Loucy (cell line): ENCODE measurements around the gene IRAK1.
A peak's percentile ranks its signal among the peaks of the same experiment; 100 is the strongest.

Experiments used
- H2AFZ ChIP-seq: fragments of 200-600 bp; sonication (generic); 2 replicates; pipeline ENCODE4 v1.6.0; 2016; ENCODE audit warnings: antibody characterized with exemption, mild to moderate bottlenecking, low read length, moderate library complexity
- H3F3A ChIP-seq: fragments of 200-600 bp; 2 replicates; pipeline ENCODE4 v1.6.0; 2016; ENCODE audit warnings: antibody characterized with exemption, low read depth, mild to moderate bottlenecking
- H3K27me3 ChIP-seq: fragments of 200-600 bp; sonication (generic); 2 replicates; pipeline ENCODE4 v1.6.1; 2014; ENCODE audit warnings: low read length, mild to moderate bottlenecking; ENCODE audit not compliant: insufficient read depth, poor library complexity, severe bottlenecking
- H3K36me3 ChIP-seq: fragments of 200-600 bp; sonication (generic); 2 replicates; pipeline ENCODE4 v1.6.1; 2016; ENCODE audit warnings: low read length; ENCODE audit not compliant: insufficient read depth
- H3K4me1 ChIP-seq: fragments of 200-600 bp; sonication (generic); 2 replicates; pipeline ENCODE4 v1.5.1; 2014; ENCODE audit warnings: low read length, mild to moderate bottlenecking; ENCODE audit not compliant: insufficient read depth, poor library complexity, severe bottlenecking
- H3K4me2 ChIP-seq: fragments of 200-600 bp; sonication (generic); 2 replicates; pipeline ENCODE4 v1.6.0; 2014; ENCODE audit warnings: antibody characterized with exemption, low read length, low read depth, mild to moderate bottlenecking; ENCODE audit not compliant: poor library complexity, severe bottlenecking
- H3K4me3 ChIP-seq: fragments of 200-600 bp; sonication (generic); 2 replicates; pipeline ENCODE4 v1.5.1; 2014; ENCODE audit warnings: low read length, mild to moderate bottlenecking, mixed read lengths; ENCODE audit not compliant: poor library complexity, severe bottlenecking
- H3K79me2 ChIP-seq: fragments of 200-600 bp; sonication (generic); 2 replicates; pipeline ENCODE4 v1.6.1; 2014; ENCODE audit warnings: low read length; ENCODE audit not compliant: insufficient read depth
- H3K9ac ChIP-seq: fragments of 200-600 bp; sonication (generic); 2 replicates; pipeline ENCODE4 v1.6.0; 2014; ENCODE audit warnings: mild to moderate bottlenecking, low read depth, low read length, moderate library complexity; ENCODE audit not compliant: poor library complexity, severe bottlenecking
- H3K9me2 ChIP-seq: fragments of 200-600 bp; sonication (generic); replicated peaks from 2 replicates; pipeline ENCODE4 v1.6.1; 2016; ENCODE audit warnings: low read depth, low read length, mixed read lengths
- H3K9me3 ChIP-seq: fragments of 200-600 bp; sonication (generic); 2 replicates; pipeline ENCODE4 v1.6.1; 2014; ENCODE audit warnings: mild to moderate bottlenecking, antibody characterized with exemption, low read length, low read depth; ENCODE audit not compliant: insufficient read depth
- H4K20me1 ChIP-seq: fragments of 200-600 bp; sonication (generic); 2 replicates; pipeline ENCODE4 v1.6.0; 2014; ENCODE audit warnings: antibody characterized with exemption, low read length, mild to moderate bottlenecking; ENCODE audit not compliant: insufficient read depth, poor library complexity, severe bottlenecking
- EZH2phosphoT487 ChIP-seq: fragments of 200-600 bp; IDR thresholded peaks from 2 replicates; pipeline ENCODE4 v1.6.1; 2018; ENCODE audit warnings: antibody characterized with exemption, mild to moderate bottlenecking, moderate library complexity, borderline replicate concordance
- TF ChIP-seq, protein P1 (sequence below): fragments of 200-600 bp; sonication (generic); conservative IDR thresholded peaks from 2 replicates; pipeline ENCODE4 v1.5.1; 2014; ENCODE audit warnings: mild to moderate bottlenecking, antibody characterized with exemption, low read length

The IRAK1 gene

GRCh38 chrX:154019633-154020528 is at the start of gene IRAK1:
IRAK1 (minus strand) TSS chrX:154019902; CDS start chrX:154019812, 90 bp downstream.
- peaks cover 52% of the 10 kb centered on the region for H3K79me2 ChIP-seq
- no peaks in the 10 kb centered on the region for H3K9me3 ChIP-seq
- peak within 1 kb of the TSS; percentile 96 for H3K9ac ChIP-seq
- H3K9me2 ChIP-seq, result no peaks in the 10 kb centered on the region
- no peak within 1 kb of the TSS for H2AFZ ChIP-seq
- H3K27me3 ChIP-seq, result no peaks in the 10 kb centered on the region
- H3K36me3 ChIP-seq, result peaks cover 7% of the 10 kb centered on the region; the same call in 1 of the 2 replicates
- H3K4me2 ChIP-seq, result peak within 1 kb of the TSS; percentile 93
- peak within 1 kb of the TSS; percentile 96 for H3K4me3 ChIP-seq
- no peaks in the 10 kb centered on the region for H4K20me1 ChIP-seq
- H3K4me1 ChIP-seq, result no peaks in the 10 kb centered on the region
- no peak for TF ChIP-seq EZH2phosphoT487
- TF ChIP-seq, protein P1, sequence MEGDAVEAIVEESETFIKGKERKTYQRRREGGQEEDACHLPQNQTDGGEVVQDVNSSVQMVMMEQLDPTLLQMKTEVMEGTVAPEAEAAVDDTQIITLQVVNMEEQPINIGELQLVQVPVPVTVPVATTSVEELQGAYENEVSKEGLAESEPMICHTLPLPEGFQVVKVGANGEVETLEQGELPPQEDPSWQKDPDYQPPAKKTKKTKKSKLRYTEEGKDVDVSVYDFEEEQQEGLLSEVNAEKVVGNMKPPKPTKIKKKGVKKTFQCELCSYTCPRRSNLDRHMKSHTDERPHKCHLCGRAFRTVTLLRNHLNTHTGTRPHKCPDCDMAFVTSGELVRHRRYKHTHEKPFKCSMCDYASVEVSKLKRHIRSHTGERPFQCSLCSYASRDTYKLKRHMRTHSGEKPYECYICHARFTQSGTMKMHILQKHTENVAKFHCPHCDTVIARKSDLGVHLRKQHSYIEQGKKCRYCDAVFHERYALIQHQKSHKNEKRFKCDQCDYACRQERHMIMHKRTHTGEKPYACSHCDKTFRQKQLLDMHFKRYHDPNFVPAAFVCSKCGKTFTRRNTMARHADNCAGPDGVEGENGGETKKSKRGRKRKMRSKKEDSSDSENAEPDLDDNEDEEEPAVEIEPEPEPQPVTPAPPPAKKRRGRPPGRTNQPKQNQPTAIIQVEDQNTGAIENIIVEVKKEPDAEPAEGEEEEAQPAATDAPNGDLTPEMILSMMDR, result no peak
- H3F3A ChIP-seq, result no peaks in the 10 kb centered on the region

DNA sequence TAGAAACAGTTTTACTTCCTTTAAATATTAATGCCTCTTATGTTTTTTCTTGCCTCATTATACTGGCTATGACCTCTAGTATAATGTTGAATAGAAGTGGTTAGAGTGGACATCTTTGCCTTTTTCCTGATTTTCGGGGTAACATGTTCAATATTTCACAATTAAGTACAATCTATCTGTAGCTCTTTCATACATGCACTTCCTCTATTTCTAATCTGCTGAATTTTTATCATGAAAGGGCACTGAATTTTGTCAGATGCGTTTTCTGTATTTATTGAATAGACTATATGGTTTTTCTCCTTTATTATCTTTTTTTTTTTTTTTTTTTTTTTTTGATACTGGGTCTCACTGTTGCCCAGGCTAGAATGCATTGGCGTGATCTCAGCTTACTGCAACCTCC is 48.9 kb upstream of the IRAK1 start:
- no peaks in the 10 kb centered on the region for H3K36me3 ChIP-seq
- peaks cover 94% of the 10 kb centered on the region for H3K79me2 ChIP-seq
- no peak overlapping the region for H3K4me3 ChIP-seq
- H3K4me2 ChIP-seq, result no peak overlapping the region
- H3K4me1 ChIP-seq, result no peaks in the 10 kb centered on the region
- TF ChIP-seq, protein P1, result no peak
- TF ChIP-seq EZH2phosphoT487, result no peak
- no peak overlapping the region for H2AFZ ChIP-seq
- H3F3A ChIP-seq, result no peaks in the 10 kb centered on the region
- H3K9ac ChIP-seq, result no peak overlapping the region
- peaks cover 38% of the 10 kb centered on the region for H4K20me1 ChIP-seq
- H3K9me2 ChIP-seq, result no peaks in the 10 kb centered on the region
- H3K27me3 ChIP-seq, result no peaks in the 10 kb centered on the region
- H3K9me3 ChIP-seq, result no peaks in the 10 kb centered on the region

DNA sequence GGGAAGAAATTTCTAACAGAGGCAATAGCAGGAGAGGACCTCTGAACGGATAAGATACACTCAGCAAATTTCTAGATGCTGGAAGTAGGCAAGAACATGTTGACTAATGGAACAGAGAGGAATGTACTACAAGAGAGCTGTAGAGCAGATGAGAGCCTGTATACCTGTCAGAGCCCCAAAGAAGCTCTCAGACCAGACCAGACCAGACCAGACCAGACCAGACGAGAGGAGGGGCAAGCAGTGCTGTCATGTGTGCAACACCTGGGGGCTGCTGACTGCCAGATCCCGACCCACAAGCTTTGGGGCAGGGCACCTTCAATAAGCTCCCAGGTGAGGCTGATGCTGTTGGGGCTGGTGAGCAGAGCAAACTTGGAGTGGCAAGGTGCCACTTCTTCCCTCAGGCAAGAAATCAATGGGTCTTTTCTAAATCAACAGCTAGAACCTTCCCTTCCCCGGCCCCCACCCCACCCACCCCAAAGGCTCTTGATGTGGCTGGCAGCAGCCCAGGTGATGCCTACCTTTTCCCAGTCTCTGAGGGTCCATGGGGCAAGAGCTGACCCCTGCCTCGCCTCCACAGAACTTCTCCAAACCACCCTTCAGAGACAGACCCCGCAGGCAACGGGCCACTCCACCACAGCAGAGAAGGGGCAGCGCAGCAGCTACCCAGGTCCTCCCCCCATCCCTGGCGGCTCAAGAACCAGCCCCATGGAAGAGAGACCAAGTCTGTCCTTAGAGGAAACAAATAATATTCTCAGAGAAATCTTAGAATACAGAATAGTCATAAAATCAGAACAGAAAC is 45.1 kb upstream of the IRAK1 start:
- Histone ChIP-seq H3K27me3 (no peaks in the 10 kb centered on the region), H2AFZ (no peak overlapping the region), H4K20me1 (peaks cover 41% of the 10 kb centered on the region), H3K4me1 (peaks cover 3% of the 10 kb centered on the region), H3F3A (no peaks in the 10 kb centered on the region), H3K79me2 (peaks cover 96% of the 10 kb centered on the region), H3K9me2 (no peaks in the 10 kb centered on the region), H3K36me3 (peaks cover under 1% of the 10 kb centered on the region; the same call in 1 of the 2 replicates), H3K4me2 (no peak overlapping the region), H3K4me3 (no peak overlapping the region), H3K9me3 (no peaks in the 10 kb centered on the region), H3K9ac (no peak overlapping the region)
- TF ChIP-seq, protein P1, result no peak
- TF ChIP-seq EZH2phosphoT487, result no peak
